Measurements from ENCODE around the gene RAD23B.

RAD23B gene

DNA sequence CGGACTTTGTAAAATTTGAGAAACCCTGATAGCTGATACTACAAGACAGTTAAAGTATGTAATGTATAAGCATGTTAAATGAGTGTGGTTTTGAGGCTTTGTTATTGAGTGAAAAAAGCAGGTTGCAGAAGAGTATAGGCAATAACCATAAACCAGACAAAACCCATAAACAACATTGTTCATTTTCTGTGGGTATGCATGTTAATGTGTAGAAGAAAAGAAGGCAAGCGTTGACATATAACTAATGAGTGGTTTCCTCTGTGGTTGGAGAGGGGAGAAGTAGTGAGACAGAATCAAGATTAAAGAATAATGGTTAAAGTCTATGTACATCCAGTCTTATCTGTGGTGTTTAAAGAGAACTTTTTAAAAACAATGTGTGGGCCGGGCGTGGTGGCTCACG lies 26.2 kb downstream of the RAD23B start:
- H3K9ac ChIP-seq (ENCODE audit: low read length), result no peak overlapping the region
- no peak overlapping the region for H3K23ac ChIP-seq (ENCODE audit: low read length in 2 of 2)
- H3K4me2 ChIP-seq (ENCODE audit: low read length, poor library complexity, severe bottlenecking), result no peak overlapping the region
- H3K18ac ChIP-seq (ENCODE audit: low read depth in 1 of 2, low read length in 2 of 2), result no peak overlapping the region
- H3K79me1 ChIP-seq (replicated peaks; ENCODE audit: low read length, poor library complexity, severe bottlenecking), result peaks cover 3% of the 10 kb centered on the region
- no peak overlapping the region for H2BK5ac ChIP-seq (ENCODE audit: low read depth, low read length, poor library complexity, severe bottlenecking)
- no peaks in the 10 kb centered on the region for H3K9me3 ChIP-seq (ENCODE audit: control insufficient read depth, low read length)
- H3K4me1 ChIP-seq (ENCODE audit: control insufficient read depth, insufficient read depth, low read depth, low read length), result peaks cover 4% of the 10 kb centered on the region
- no peak overlapping the region for H3K14ac ChIP-seq (ENCODE audit: low read length in 2 of 2)
- no peak overlapping the region for H2BK15ac ChIP-seq (ENCODE audit: low read depth, poor library complexity, severe bottlenecking)
- no peak overlapping the region for H2BK12ac ChIP-seq (ENCODE audit: low read length in 2 of 2)
- no peak for DNase-seq
- H4K8ac ChIP-seq (ENCODE audit: low read length), result no peak overlapping the region
- no peak overlapping the region for H3K27ac ChIP-seq (ENCODE audit: low read length, poor library complexity, severe bottlenecking)
- H2AFZ ChIP-seq (ENCODE audit: low read depth, low read length), result no peak overlapping the region
- H2BK120ac ChIP-seq (ENCODE audit: low read depth, low read length), result no peak overlapping the region
- 93% methylated on average over 2 of the region's 5 CpGs for WGBS
- H3K27me3 ChIP-seq (ENCODE audit: control insufficient read depth in 1 of 2, insufficient read depth in 1 of 2, low read length in 2 of 2), result no peaks in the 10 kb centered on the region
- H4K91ac ChIP-seq (ENCODE audit: low read length), result no peak overlapping the region
- H2AK5ac ChIP-seq (ENCODE audit: low read length, severe bottlenecking), result no peak overlapping the region
- no peak overlapping the region for H3K4me3 ChIP-seq (ENCODE audit: insufficient read depth in 1 of 2, low read depth in 1 of 2, low read length in 2 of 2)
- H3K36me3 ChIP-seq (ENCODE audit: control insufficient read depth in 1 of 2, insufficient read depth in 2 of 2, low read depth in 1 of 2, low read length in 2 of 2), result peaks cover 21 to 93% of the 10 kb centered on the region in 2 experiments
- no peak overlapping the region for H3K4ac ChIP-seq (ENCODE audit: low read depth in 1 of 2, low read length in 2 of 2)

DNA sequence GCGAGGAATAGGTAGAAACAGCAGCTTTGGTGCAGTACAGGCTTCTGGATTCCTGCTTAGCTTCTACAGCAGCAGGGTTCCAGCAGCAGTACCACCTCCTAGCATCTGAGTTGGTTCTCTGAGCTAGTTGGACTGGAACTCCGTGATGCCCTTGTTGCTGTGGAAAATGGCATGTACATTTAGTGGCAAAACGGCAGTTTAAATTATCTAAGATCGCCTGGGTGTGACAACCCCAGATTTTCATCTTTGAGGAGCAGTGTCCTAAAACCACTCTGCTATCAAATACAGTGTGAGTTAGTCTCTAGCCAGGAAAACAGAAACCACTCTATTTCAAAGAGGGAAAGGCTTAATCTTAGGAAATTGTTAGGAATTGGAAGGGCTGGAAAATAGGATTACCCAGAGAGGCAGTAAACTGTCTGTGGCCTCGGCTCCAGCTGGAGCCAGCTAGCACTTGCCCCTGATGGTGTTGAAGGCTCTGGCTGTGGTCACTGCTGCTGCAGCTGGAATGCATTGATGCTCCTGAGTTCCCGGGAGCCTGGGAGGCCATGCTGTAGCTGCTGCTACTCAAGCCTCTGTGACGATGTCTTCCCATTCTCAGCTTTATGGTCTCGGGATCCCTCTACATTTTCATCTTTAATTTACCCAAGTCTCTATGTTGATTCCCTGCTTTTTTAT lies 29.4 kb downstream of the RAD23B start:
- H3K4ac ChIP-seq (ENCODE audit: low read depth in 1 of 2, low read length in 2 of 2), result no peak overlapping the region
- H3K9me3 ChIP-seq (ENCODE audit: control insufficient read depth, low read length), result no peaks in the 10 kb centered on the region
- H2AK5ac ChIP-seq (ENCODE audit: low read length, severe bottlenecking), result no peak overlapping the region
- no peak overlapping the region for H3K4me2 ChIP-seq (ENCODE audit: low read length, poor library complexity, severe bottlenecking)
- H2BK12ac ChIP-seq (ENCODE audit: low read length in 2 of 2), result no peak overlapping the region
- no peaks in the 10 kb centered on the region for H3K27me3 ChIP-seq (ENCODE audit: control insufficient read depth in 1 of 2, insufficient read depth in 1 of 2, low read length in 2 of 2)
- H3K9ac ChIP-seq (ENCODE audit: low read length), result no peak overlapping the region
- H3K18ac ChIP-seq (ENCODE audit: low read depth in 1 of 2, low read length in 2 of 2), result no peak overlapping the region
- no peak overlapping the region for H3K14ac ChIP-seq (ENCODE audit: low read length in 2 of 2)
- no peak overlapping the region for H3K23ac ChIP-seq (ENCODE audit: low read length in 2 of 2)
- no peak overlapping the region for H4K91ac ChIP-seq (ENCODE audit: low read length)
- DNase-seq, result peak; percentile 79
- WGBS, result 82% methylated on average over 6 of the region's 8 CpGs
- H2AFZ ChIP-seq (ENCODE audit: low read depth, low read length), result no peak overlapping the region
- H3K36me3 ChIP-seq (ENCODE audit: control insufficient read depth in 1 of 2, insufficient read depth in 2 of 2, low read depth in 1 of 2, low read length in 2 of 2), result peaks cover 12 to 91% of the 10 kb centered on the region in 2 experiments
- H4K8ac ChIP-seq (ENCODE audit: low read length), result no peak overlapping the region
- no peak overlapping the region for H3K27ac ChIP-seq (ENCODE audit: low read length, poor library complexity, severe bottlenecking)
- H2BK120ac ChIP-seq (ENCODE audit: low read depth, low read length), result no peak overlapping the region
- no peaks in the 10 kb centered on the region for H3K79me1 ChIP-seq (replicated peaks; ENCODE audit: low read length, poor library complexity, severe bottlenecking)
- no peak overlapping the region for H2BK5ac ChIP-seq (ENCODE audit: low read depth, low read length, poor library complexity, severe bottlenecking)
- peaks cover 6% of the 10 kb centered on the region for H3K4me1 ChIP-seq (ENCODE audit: control insufficient read depth, insufficient read depth, low read depth, low read length)
- no peak overlapping the region for H2BK15ac ChIP-seq (ENCODE audit: low read depth, poor library complexity, severe bottlenecking)
- H3K4me3 ChIP-seq (ENCODE audit: insufficient read depth in 1 of 2, low read depth in 1 of 2, low read length in 2 of 2), result no peak overlapping the region

DNA sequence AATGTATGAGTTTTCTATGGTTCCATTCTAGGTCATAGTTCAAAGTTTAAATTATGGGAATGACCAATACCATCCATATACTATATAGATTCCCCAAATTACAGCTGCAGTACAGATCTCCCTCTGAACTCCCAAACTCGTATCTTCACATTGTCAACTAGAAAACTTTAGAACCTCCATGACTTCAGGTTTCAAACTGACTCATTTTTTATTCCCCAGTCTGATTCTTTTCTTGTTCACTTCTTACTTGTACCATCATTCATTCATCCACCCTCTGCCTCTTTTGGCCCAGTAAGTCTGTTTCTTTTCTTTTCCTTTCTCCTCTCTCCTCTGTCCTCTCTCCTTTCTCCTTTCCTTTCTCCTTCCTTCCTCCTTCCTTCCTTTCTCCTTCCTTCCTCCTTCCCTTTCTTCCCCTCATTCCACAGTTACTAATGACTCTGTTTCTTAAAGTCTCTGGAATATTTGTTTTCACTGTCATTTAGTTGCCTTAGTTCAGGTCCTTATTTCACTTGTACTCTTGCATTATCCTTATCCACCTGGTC lies 30.5 kb downstream of the RAD23B start:
- Histone ChIP-seq H3K4me2 (ENCODE audit: low read length, poor library complexity, severe bottlenecking) (no peak overlapping the region), H4K8ac (ENCODE audit: low read length) (no peak overlapping the region), H3K9ac (ENCODE audit: low read length) (no peak overlapping the region), H3K23ac (ENCODE audit: low read length in 2 of 2) (no peak overlapping the region), H2BK5ac (ENCODE audit: low read depth, low read length, poor library complexity, severe bottlenecking) (no peak overlapping the region), H3K4me3 (ENCODE audit: insufficient read depth in 1 of 2, low read depth in 1 of 2, low read length in 2 of 2) (no peak overlapping the region), H2BK15ac (ENCODE audit: low read depth, poor library complexity, severe bottlenecking) (no peak overlapping the region), H3K27ac (ENCODE audit: low read length, poor library complexity, severe bottlenecking) (no peak overlapping the region), H3K4me1 (ENCODE audit: control insufficient read depth, insufficient read depth, low read depth, low read length) (peaks cover 6% of the 10 kb centered on the region), H2BK12ac (ENCODE audit: low read length in 2 of 2) (no peak overlapping the region), H3K14ac (ENCODE audit: low read length in 2 of 2) (no peak overlapping the region), H3K36me3 (ENCODE audit: control insufficient read depth in 1 of 2, insufficient read depth in 2 of 2, low read depth in 1 of 2, low read length in 2 of 2) (peaks cover 10 to 91% of the 10 kb centered on the region in 2 experiments), H3K79me1 (replicated peaks; ENCODE audit: low read length, poor library complexity, severe bottlenecking) (no peaks in the 10 kb centered on the region), H2BK120ac (ENCODE audit: low read depth, low read length) (no peak overlapping the region), H3K27me3 (ENCODE audit: control insufficient read depth in 1 of 2, insufficient read depth in 1 of 2, low read length in 2 of 2) (no peaks in the 10 kb centered on the region), H3K9me3 (ENCODE audit: control insufficient read depth, low read length) (no peaks in the 10 kb centered on the region), H4K91ac (ENCODE audit: low read length) (no peak overlapping the region), H3K18ac (ENCODE audit: low read depth in 1 of 2, low read length in 2 of 2) (no peak overlapping the region), H2AFZ (ENCODE audit: low read depth, low read length) (no peak overlapping the region), H2AK5ac (ENCODE audit: low read length, severe bottlenecking) (no peak overlapping the region), H3K4ac (ENCODE audit: low read depth in 1 of 2, low read length in 2 of 2) (no peak overlapping the region)
- DNase-seq, result no peak
- 95% methylated on average over 1 of the region's 1 CpG for WGBS

DNA sequence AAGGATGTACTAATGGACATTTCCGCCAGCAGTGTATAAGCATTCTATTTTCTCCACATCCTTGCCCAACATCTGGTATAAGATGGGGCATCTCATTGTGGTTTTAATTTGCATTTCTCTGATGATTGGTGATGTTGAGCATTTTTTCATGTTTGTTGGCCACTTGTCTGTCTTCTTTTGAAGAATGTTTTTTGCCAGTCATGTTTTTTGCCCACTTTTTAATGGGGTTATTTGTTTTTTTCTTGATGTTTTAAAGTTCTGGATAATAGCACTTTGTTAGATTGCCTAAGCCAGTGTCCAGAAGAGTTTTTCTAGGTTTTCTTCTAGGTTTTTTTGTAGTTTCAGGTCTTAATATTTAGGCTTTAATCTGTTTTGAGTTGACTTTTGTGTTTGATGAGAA lies 31.7 kb downstream of the RAD23B start:
- H3K14ac ChIP-seq (ENCODE audit: low read length in 2 of 2), result no peak overlapping the region
- no peak overlapping the region for H3K27ac ChIP-seq (ENCODE audit: low read length, poor library complexity, severe bottlenecking)
- no peak overlapping the region for H3K23ac ChIP-seq (ENCODE audit: low read length in 2 of 2)
- no peak overlapping the region for H3K4me3 ChIP-seq (ENCODE audit: insufficient read depth in 1 of 2, low read depth in 1 of 2, low read length in 2 of 2)
- no peak overlapping the region for H2BK15ac ChIP-seq (ENCODE audit: low read depth, poor library complexity, severe bottlenecking)
- H4K8ac ChIP-seq (ENCODE audit: low read length), result no peak overlapping the region
- H3K18ac ChIP-seq (ENCODE audit: low read depth in 1 of 2, low read length in 2 of 2), result no peak overlapping the region
- H3K9me3 ChIP-seq (ENCODE audit: control insufficient read depth, low read length), result no peaks in the 10 kb centered on the region
- no CpG with 5 or more reads among the region's 1 CpG for WGBS
- no peak for DNase-seq
- no peak overlapping the region for H2AFZ ChIP-seq (ENCODE audit: low read depth, low read length)
- H3K79me1 ChIP-seq (replicated peaks; ENCODE audit: low read length, poor library complexity, severe bottlenecking), result no peaks in the 10 kb centered on the region
- H2BK12ac ChIP-seq (ENCODE audit: low read length in 2 of 2), result no peak overlapping the region
- no peak overlapping the region for H3K4me2 ChIP-seq (ENCODE audit: low read length, poor library complexity, severe bottlenecking)
- peaks cover 13 to 93% of the 10 kb centered on the region in 2 experiments for H3K36me3 ChIP-seq (ENCODE audit: control insufficient read depth in 1 of 2, insufficient read depth in 2 of 2, low read depth in 1 of 2, low read length in 2 of 2)
- H3K4ac ChIP-seq (ENCODE audit: low read depth in 1 of 2, low read length in 2 of 2), result no peak overlapping the region
- H2BK120ac ChIP-seq (ENCODE audit: low read depth, low read length), result no peak overlapping the region
- no peak overlapping the region for H4K91ac ChIP-seq (ENCODE audit: low read length)
- no peak overlapping the region for H2AK5ac ChIP-seq (ENCODE audit: low read length, severe bottlenecking)
- no peak overlapping the region for H2BK5ac ChIP-seq (ENCODE audit: low read depth, low read length, poor library complexity, severe bottlenecking)
- H3K4me1 ChIP-seq (ENCODE audit: control insufficient read depth, insufficient read depth, low read depth, low read length), result peaks cover 6% of the 10 kb centered on the region
- no peak overlapping the region for H3K9ac ChIP-seq (ENCODE audit: low read length)
- no peaks in the 10 kb centered on the region for H3K27me3 ChIP-seq (ENCODE audit: control insufficient read depth in 1 of 2, insufficient read depth in 1 of 2, low read length in 2 of 2)
